OCI-LY3 (cell line): Measurements from ENCODE around the gene CCNB1.
"Not testable (repeated sequence)": the region's sequence is repeated elsewhere in the genome, so short reads cannot be mapped to it uniquely, and the experiment has no call there.

Source experiments
- CTCF ChIP-seq: fragments of 200-600, 300-600 bp; sonication (generic); IDR thresholded peaks from 2 replicates; pipeline ENCODE4 v1.5.1; 2014; ENCODE audit warnings: antibody characterized with exemption, low read length, low read depth
- EZH2phosphoT487 ChIP-seq: fragments of 200-600 bp; shearing (Covaris generic); IDR thresholded peaks from 2 replicates; pipeline ENCODE4 v1.6.1; 2018; ENCODE audit warnings: antibody characterized with exemption, mixed run types, low read depth

GRCh38 chr5:69148576-69148975 lies 18.4 kb upstream of the CCNB1 start:
- not testable (repeated sequence) for TF ChIP-seq CTCF, EZH2phosphoT487
